Lower lobe of right lung (tissue), 2 donors: ENCODE measurements around the gene CTDSPL. TPM values are rescaled to one million over a fixed set of nuclear protein-coding genes. Genes with fewer than 3 reads are reported as not detected.
A peak's percentile ranks its signal among the peaks of the same experiment; 100 is the strongest.
"Not testable (repeated sequence)": the region's sequence is repeated elsewhere in the genome, so short reads cannot be mapped to it uniquely, and the experiment has no call there.

Experiments
- ATAC-seq, 2 donors: fragments of 200-7000 bp; cut with Tn5 transposase; one replicate each; pipeline ENCODE4 v1.9.1; 2020 to 2022; ENCODE audit warnings: mild to moderate bottlenecking in 2 of 2, moderate library complexity in 2 of 2
- DNase-seq: peaks from one replicate; pipeline ENCODE4 v3.0.0-alpha.2; 2020
- H3K27ac ChIP-seq: fragments of 200-600 bp; one replicate; pipeline ENCODE4 v1.8.0; 2022
- H3K27me3 ChIP-seq: fragments of 200-600 bp; one replicate; pipeline ENCODE4 v1.8.0; 2022; ENCODE audit warnings: low read depth
- H3K36me3 ChIP-seq: fragments of 200-600 bp; one replicate; pipeline ENCODE4 v1.8.0; 2022; ENCODE audit warnings: mild to moderate bottlenecking
- H3K4me1 ChIP-seq: fragments of 200-600 bp; one replicate; pipeline ENCODE4 v1.8.0; 2022
- H3K4me3 ChIP-seq: fragments of 200-600 bp; one replicate; pipeline ENCODE4 v1.8.0; 2022; ENCODE audit warnings: mild to moderate bottlenecking
- H3K9me3 ChIP-seq: fragments of 200-600 bp; one replicate; pipeline ENCODE4 v1.8.0; 2022
- CTCF ChIP-seq: fragments of 200-600 bp; IDR thresholded peaks from one replicate; pipeline ENCODE4 v1.8.0; 2022; ENCODE audit warnings: antibody characterized with exemption, mild to moderate bottlenecking
- intact Hi-C: fragments of 100-400 bp; cut with DNase I; formaldehyde crosslinking; loops from one replicate; pipeline ENCODE4 v1.11.0; 2022
- microRNA-seq: library from miRNA; unstranded; fragments of <30 nt; microRNA quantifications from one replicate; pipeline ENCODE4 v1.2.0, GENCODE V29; 2020; ENCODE audit warnings: borderline number of aligned reads
- total RNA-seq: library from RNA; stranded (reverse); fragmentation: NEBNext Ultra II Directional; extraction: Animal tissue kit (Norgen Biotek cat#: 25700); gene quantifications from one replicate; pipeline ENCODE4 v1.2.1, GENCODE V29; 2021
- donor health status: DM: no; HTN: yes; CAD: no; lungs with severe emphysema.

The CTDSPL gene
- total RNA-seq, 1 donor from 2014 or later, result 60.3 TPM

- Histone ChIP-seq H3K27ac (peak within 1 kb of the TSS; percentile 88), H3K27me3 (no peaks in the 10 kb centered on the region), H3K9me3 (no peaks in the 10 kb centered on the region), H3K4me3 (peak within 1 kb of the TSS; percentile 81), H3K36me3 (no peaks in the 10 kb centered on the region), H3K4me1 (peaks cover 44% of the 10 kb centered on the region)
- ATAC-seq, result peak; percentile 64 to 73
- no peak for TF ChIP-seq CTCF
- DNase-seq, result peak; percentile 85
- intact Hi-C loops, result no loop called here
Observed at GRCh38 chr3:38029400-38030125, 167.9 kb downstream of the CTDSPL start, which contains the start of gene PLCD1. PLCD1 (minus strand) TSS chr3:38029642; CDS start chr3:38029539, 103 bp downstream.

- no peaks in the 10 kb centered on the region for H3K9me3 ChIP-seq
- DNase-seq, result no peak
- H3K36me3 ChIP-seq, result no peaks in the 10 kb centered on the region
- ATAC-seq, result no peak
- peak overlapping the region; percentile 88 for H3K27ac ChIP-seq
- intact Hi-C loops, result no loop called here
- H3K4me3 ChIP-seq, result peak overlapping the region; percentile 81
- no peak for TF ChIP-seq CTCF
- no peaks in the 10 kb centered on the region for H3K27me3 ChIP-seq
- peaks cover 41% of the 10 kb centered on the region for H3K4me1 ChIP-seq
Observed at GRCh38 chr3:38030126-38031021, 168.7 kb downstream of the CTDSPL start.

- intact Hi-C loops, result no loop called here
- H3K27ac ChIP-seq, result peak overlapping the region; percentile 88
- H3K27me3 ChIP-seq, result no peaks in the 10 kb centered on the region
- peak; percentile 75 to 81 for ATAC-seq
- no peak for TF ChIP-seq CTCF
- no peak overlapping the region for H3K4me3 ChIP-seq
- peak; percentile 87 for DNase-seq
- no peaks in the 10 kb centered on the region for H3K36me3 ChIP-seq
- H3K9me3 ChIP-seq, result no peaks in the 10 kb centered on the region
- peaks cover 32% of the 10 kb centered on the region for H3K4me1 ChIP-seq
Observed at GRCh38 chr3:38031022-38031994, 169.6 kb downstream of the CTDSPL start.

GRCh38 chr3:38032328-38032865 lies 170.7 kb downstream of the CTDSPL start:
- intact Hi-C loops, result no loop called here
- no peak for TF ChIP-seq CTCF
- Histone ChIP-seq H3K4me1 (peaks cover 31% of the 10 kb centered on the region), H3K36me3 (no peaks in the 10 kb centered on the region), H3K9me3 (no peaks in the 10 kb centered on the region), H3K27ac (no peak overlapping the region), H3K4me3 (no peak overlapping the region), H3K27me3 (no peaks in the 10 kb centered on the region)
- DNase-seq (no peak), ATAC-seq (no peak)

- ATAC-seq, H3K27ac ChIP-seq, H3K27me3 ChIP-seq, H3K4me3 ChIP-seq, H3K36me3 ChIP-seq, H3K9me3 ChIP-seq, DNase-seq, intact Hi-C loops: not testable (repeated sequence)
- H3K4me1 ChIP-seq, result peaks cover 28% of the 10 kb centered on the region
Observed at GRCh38 chr3:38033586-38033985, 171.9 kb downstream of the CTDSPL start.

Small RNA genes lying within 50 kb of the gene (microRNA-seq; reads per million reads assigned to microRNA genes)
- gene MIR26A1, result 13.6 reads per million, percentile 22 among the genes with 10 or more reads in this experiment

Other genes with a start within 250 kb of the CTDSPL start
- gene VILL, start 128.9 kb downstream of the CTDSPL start, total RNA-seq, result 12.5 TPM
- gene PLCD1, start 167.8 kb downstream of the CTDSPL start, total RNA-seq, result 30.1 TPM
- gene DLEC1, start 177.3 kb downstream of the CTDSPL start, total RNA-seq, result 15.0 TPM